SK-N-SH (cell line): ENCODE results near the gene BAHCC1. TPM values are rescaled to one million over a fixed set of nuclear protein-coding genes. Genes with fewer than 3 reads are reported as not detected.

Experiments
- CTCF ChIA-PET: fragments of 300-600, 350-600 bp; formaldehyde crosslinking; extraction: SDS; loops from one replicate; lab custom pipeline; 2021; lab: Yijun Ruan, JAX
- POLR2A ChIA-PET: fragments of 350-600 bp; sonication (Branson Sonifier 250); formaldehyde crosslinking; extraction: SDS; loops from one replicate; lab custom pipeline; 2020; ENCODE audit warnings: antibody characterized with exemption, inconsistent platforms; lab: Yijun Ruan, JAX
- DNase-seq: peaks from one replicate; pipeline ENCODE4 v3.0.0; 2012
- H2AFZ ChIP-seq: fragments of 200-600 bp; sonication (generic); 2 replicates; pipeline ENCODE4 v1.8.1; 2016; ENCODE audit warnings: antibody characterized with exemption, mild to moderate bottlenecking, low read depth
- H3F3A ChIP-seq: fragments of 200-600 bp; sonication (generic); replicated peaks from 2 replicates; pipeline ENCODE3; 2016; ENCODE audit warnings: antibody characterized with exemption, mild to moderate bottlenecking; ENCODE audit not compliant: insufficient read depth
- H3K27ac ChIP-seq, 2 experiments: fragments of 200-500 bp in 1 of 2; fragments of 200-600 bp in 1 of 2; sonication (Bioruptor generic) in 1 of 2; sonication (generic), shearing (Covaris generic) in 1 of 2; 2 replicates each; pipeline versions ENCODE4 v1.5.1 to v1.6.1; 2014 to 2016; ENCODE audit warnings: low read depth in 2 of 2, inconsistent platforms in 1 of 2, low read length in 1 of 2, mild to moderate bottlenecking in 1 of 2, mixed read lengths in 1 of 2
- H3K27me3 ChIP-seq: fragments of 200-600 bp; sonication (generic), shearing (Covaris generic); 2 replicates; pipeline ENCODE4 v1.6.1; 2016; ENCODE audit warnings: mixed run types; ENCODE audit not compliant: insufficient read depth
- H3K36me3 ChIP-seq, 2 experiments: fragments of 200-500 bp in 1 of 2; fragments of 200-600 bp in 1 of 2; sonication (Bioruptor generic) in 1 of 2; sonication (generic) in 1 of 2; replicated peaks in 1 of 2; 2 replicates each; pipeline versions ENCODE3 to v1.5.1; 2014 to 2016; ENCODE audit warnings: low read length in 1 of 2, mild to moderate bottlenecking in 1 of 2; ENCODE audit not compliant: insufficient read depth in 2 of 2, control insufficient read depth in 1 of 2
- H3K4me1 ChIP-seq, 2 experiments: fragments of 200-500 bp in 1 of 2; fragments of 200-600 bp in 1 of 2; sonication (Bioruptor generic) in 1 of 2; sonication (generic), shearing (Covaris generic) in 1 of 2; 2 replicates each; pipeline versions ENCODE4 v1.5.1 to v1.6.1; 2014 to 2016; ENCODE audit warnings: low read depth in 1 of 2, low read length in 1 of 2, mixed run types in 1 of 2; ENCODE audit not compliant: insufficient read depth in 2 of 2, control insufficient read depth in 1 of 2
- H3K4me2 ChIP-seq: fragments of 200-600 bp; sonication (generic), shearing (Covaris generic); 2 replicates; pipeline ENCODE4 v1.6.1; 2017; ENCODE audit warnings: mixed run types
- H3K4me3 ChIP-seq, 2 experiments: fragments of 200-500 bp in 1 of 2; fragments of 200-600 bp in 1 of 2; sonication (Bioruptor generic) in 1 of 2; sonication (generic), shearing (Covaris generic) in 1 of 2; 2 replicates each; pipeline versions ENCODE4 v1.5.1 to v1.8.1; 2014 to 2016; ENCODE audit warnings: low read depth in 2 of 2, inconsistent platforms in 1 of 2, low read length in 1 of 2, mild to moderate bottlenecking in 1 of 2, mixed read lengths in 1 of 2, moderate library complexity in 1 of 2
- H3K79me2 ChIP-seq: fragments of 200-600 bp; sonication (generic); 2 replicates; pipeline ENCODE4 v1.8.1; 2017; ENCODE audit warnings: mild to moderate bottlenecking; ENCODE audit not compliant: insufficient read depth
- H3K9ac ChIP-seq: fragments of 200-600 bp; sonication (generic); 2 replicates; pipeline ENCODE4 v1.6.1; 2017; ENCODE audit warnings: mixed run types
- H3K9me2 ChIP-seq: fragments of 200-600 bp; sonication (generic); 2 replicates; pipeline ENCODE4 v1.6.1; 2017; ENCODE audit warnings: mixed run types
- H3K9me3 ChIP-seq: fragments of 200-600 bp; sonication (generic); 2 replicates; pipeline ENCODE4 v1.6.1; 2017; ENCODE audit warnings: mixed run types, mild to moderate bottlenecking, moderate library complexity
- H4K20me1 ChIP-seq: fragments of 200-600 bp; sonication (generic); 2 replicates; pipeline ENCODE4 v1.6.1; 2017; ENCODE audit warnings: mild to moderate bottlenecking, mixed run types; ENCODE audit not compliant: insufficient read depth
- ELF1 ChIP-seq: IDR thresholded peaks from 2 replicates; pipeline ENCODE4 v1.4.0; 2012
- EP300 ChIP-seq, 2 experiments: IDR thresholded peaks; 2 replicates each; pipeline versions ENCODE4 v1.4.0 to v1.6.1; 2012; ENCODE audit warnings: borderline replicate concordance in 1 of 2, low read depth in 1 of 2, low read length in 1 of 2
- FOSL2 ChIP-seq: IDR thresholded peaks from 2 replicates; pipeline ENCODE4 v1.4.0; 2012; ENCODE audit warnings: low read depth, mild to moderate bottlenecking, moderate library complexity, borderline replicate concordance
- FOXJ3 ChIP-seq: sonication (generic); formaldehyde crosslinking; IDR thresholded peaks from 2 replicates; pipeline ENCODE4 v1.5.1; 2020; ENCODE audit warnings: mild to moderate bottlenecking, missing genetic modification reagents
- FOXM1 ChIP-seq: IDR thresholded peaks from 2 replicates; pipeline ENCODE4 v1.4.0; 2012; ENCODE audit warnings: low read depth, mild to moderate bottlenecking
- GATA2 ChIP-seq: sonication (generic); formaldehyde crosslinking; IDR thresholded peaks from 2 replicates; pipeline ENCODE4 v1.5.0; 2020; ENCODE audit warnings: mild to moderate bottlenecking, missing genetic modification reagents
- JUND ChIP-seq: IDR thresholded peaks from 2 replicates; pipeline ENCODE4 v1.4.0; 2012
- MEF2A ChIP-seq: IDR thresholded peaks from 2 replicates; pipeline ENCODE4 v1.4.0; 2012; ENCODE audit warnings: low read depth, borderline replicate concordance
- MXI1 ChIP-seq: IDR thresholded peaks from 2 replicates; pipeline ENCODE4 v1.6.1; 2012; ENCODE audit warnings: mild to moderate bottlenecking, low read depth, low read length, improper control_type of control experiment
- NFIC ChIP-seq: IDR thresholded peaks from 2 replicates; pipeline ENCODE4 v1.4.0; 2012; ENCODE audit warnings: borderline replicate concordance
- POLR2AphosphoS5 ChIP-seq: IDR thresholded peaks from 2 replicates; pipeline ENCODE4 v1.6.1; 2012; ENCODE audit warnings: low read depth, low read length
- RAD21 ChIP-seq: IDR thresholded peaks from 2 replicates; pipeline ENCODE4 v1.6.1; 2012; ENCODE audit warnings: mild to moderate bottlenecking, low read length
- RCOR1 ChIP-seq: fragments of 150-350 bp; IDR thresholded peaks from 2 replicates; pipeline ENCODE4 v1.6.1; 2017; ENCODE audit warnings: antibody characterized with exemption, low read length
- RFX5 ChIP-seq: IDR thresholded peaks from 2 replicates; pipeline ENCODE4 v1.6.1; 2012; ENCODE audit warnings: mild to moderate bottlenecking, improper control_type of control experiment, low read length
- SIN3A ChIP-seq: IDR thresholded peaks from 2 replicates; pipeline ENCODE4 v1.6.1; 2012; ENCODE audit warnings: low read depth, mild to moderate bottlenecking, low read length, moderate library complexity, borderline replicate concordance
- SMC3 ChIP-seq: IDR thresholded peaks from 2 replicates; pipeline ENCODE4 v1.6.1; 2012; ENCODE audit warnings: low read depth, low read length, improper control_type of control experiment
- TAF1 ChIP-seq: IDR thresholded peaks from 2 replicates; pipeline ENCODE4 v1.6.1; 2012; ENCODE audit warnings: low read depth, mild to moderate bottlenecking, low read length, moderate library complexity, borderline replicate concordance
- TCF12 ChIP-seq: IDR thresholded peaks from 2 replicates; pipeline ENCODE4 v1.4.0; 2012
- TEAD4 ChIP-seq: IDR thresholded peaks from 2 replicates; pipeline ENCODE4 v1.4.0; 2012; ENCODE audit warnings: mild to moderate bottlenecking, borderline replicate concordance; ENCODE audit not compliant: insufficient read depth
- YY1 ChIP-seq: IDR thresholded peaks from 2 replicates; pipeline ENCODE4 v1.4.0; 2012; ENCODE audit warnings: low read depth, mild to moderate bottlenecking
- WGBS: methylation state at CpG from one replicate; pipeline ENCODE4 v1.1.6; 2017; ENCODE audit warnings: low lambda C conversion rate; 5-methylcytosine and 5-hydroxymethylcytosine counted together
- polyA plus RNA-seq, 3 experiments: library from polyadenylated mRNA; depleted of rRNA; stranded (reverse); fragments of >200 nt; gene quantifications; 2 replicates each; pipeline ENCODE4 v1.2.3, GENCODE V29; 2012
- TF ChIP-seq, protein P1 (sequence below): IDR thresholded peaks from 2 replicates; pipeline ENCODE4; 2012
- TF ChIP-seq, protein P2 (sequence below): fragments of 150-350 bp; IDR thresholded peaks from 2 replicates; pipeline ENCODE4 v1.6.1; 2016; ENCODE audit warnings: mild to moderate bottlenecking, low read depth, low read length
- TF ChIP-seq, protein P3 (sequence below): IDR thresholded peaks from 2 replicates; pipeline ENCODE4 v1.4.0; 2012; ENCODE audit warnings: low read depth, borderline replicate concordance
- TF ChIP-seq, protein P4 (sequence below): IDR thresholded peaks from 2 replicates; pipeline ENCODE4 v1.4.0; 2012; ENCODE audit warnings: low read depth
- TF ChIP-seq, protein P5 (sequence below): IDR thresholded peaks from 2 replicates; pipeline ENCODE4 v1.6.1; 2012; ENCODE audit warnings: mild to moderate bottlenecking, low read depth, low read length, moderate library complexity

BAHCC1 gene
- polyA plus RNA-seq, 1 of the 3 experiments (the other 2 are of a cell fraction): 6.4 TPM

DNA sequence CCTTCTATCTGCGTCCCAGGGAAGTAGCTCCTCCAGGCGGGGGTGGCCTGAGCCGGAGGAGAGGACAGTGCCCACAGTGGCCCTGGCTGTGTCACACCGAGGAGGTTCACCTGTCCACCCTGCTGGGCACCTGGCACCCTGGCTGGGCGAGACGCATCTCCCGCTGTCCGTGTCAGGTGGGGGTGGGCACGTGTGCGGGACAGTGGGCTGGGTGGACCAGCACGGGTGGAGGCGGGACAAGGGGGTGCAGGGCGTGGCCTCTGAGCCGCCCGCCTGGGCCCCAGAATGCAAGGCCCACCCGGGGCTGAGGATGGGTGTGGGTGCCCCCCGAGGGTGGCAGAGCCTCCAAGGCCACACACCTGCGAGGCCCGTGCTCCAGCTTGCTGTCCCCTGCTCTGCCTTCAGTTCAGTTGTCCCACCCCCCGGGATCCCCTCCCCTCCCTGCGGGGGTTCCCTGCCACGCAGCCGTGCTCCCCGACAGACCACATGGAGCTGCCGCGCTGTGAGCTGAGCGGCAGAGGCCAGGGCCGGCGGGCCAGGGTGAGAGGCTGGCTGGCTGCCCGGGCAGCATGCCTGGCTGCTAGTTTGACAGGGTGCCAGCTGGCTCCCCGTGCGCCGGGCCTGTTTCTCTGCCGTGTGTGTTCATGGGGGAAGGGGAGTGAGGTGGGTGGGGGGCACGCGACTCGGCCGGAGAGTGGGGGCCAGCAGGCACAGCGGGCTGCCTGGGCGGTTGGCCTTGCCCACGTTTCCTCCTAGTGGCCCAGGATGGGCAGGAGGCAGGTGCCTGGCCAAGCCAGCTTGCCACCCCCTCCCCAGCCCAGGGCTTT is 33.9 kb downstream of the BAHCC1 start:
- Histone ChIP-seq H3K4me2 (peak overlapping the region; percentile 71), H3F3A (peaks cover 4% of the 10 kb centered on the region), H4K20me1 (peaks cover 41% of the 10 kb centered on the region), H3K27me3 (no peaks in the 10 kb centered on the region), H3K9me2 (no peaks in the 10 kb centered on the region), H3K27ac (peak overlapping the region; percentile 15 to 78; a peak in 3 of 4 replicates), H2AFZ (no peak overlapping the region), H3K9me3 (no peaks in the 10 kb centered on the region), H3K9ac (no peak overlapping the region), H3K79me2 (no peaks in the 10 kb centered on the region; the same call in 1 of the 2 replicates), H3K36me3 (no peaks in the 10 kb centered on the region), H3K4me3 (peak overlapping the region in 1 of 2 experiments; percentile 4; a peak in 1 of 4 replicates), H3K4me1 (peaks cover 21 to 51% of the 10 kb centered on the region in 2 experiments; a peak in 3 of 4 replicates)
- ChIA-PET POLR2A (interaction anchor here (0.7 to 4.9 kb wide), 15 partner anchors 9 to 171 kb away, joined by 3 to 28 read pairs (median 5); partner anchors contain the start of genes ACTG1 and BAHCC1), CTCF (interaction anchor here (0.6 to 7.2 kb wide), 33 partner anchors 8 to 176 kb away, joined by 3 to 104 read pairs (median 7); partner anchors contain the start of gene BAHCC1)
- peak; percentile 97 for DNase-seq
- 20% methylated on average over 15 of the region's 41 CpGs for WGBS
- peak; percentile 88 for TF ChIP-seq TCF12
- no peak for TF ChIP-seq ELF1
- TF ChIP-seq TEAD4: peak; percentile 85; the same call in 1 of the 2 replicates
- peak in 1 of 2 experiments; percentile 82; a peak in 3 of 4 replicates for TF ChIP-seq EP300 (IDR thresholded peaks at IDR 0.05; ENCODE audit: borderline replicate concordance in 1 of 2, low read depth in 1 of 2, low read length in 1 of 2)
- TF ChIP-seq SMC3: no peak
- no peak for TF ChIP-seq FOXM1
- TF ChIP-seq RFX5: no peak
- TF ChIP-seq GATA2 (CRISPR knock-in tag): peak; percentile 5; the same call in 1 of the 2 replicates
- peak; percentile 97 for TF ChIP-seq FOXJ3
- TF ChIP-seq, protein P1, sequence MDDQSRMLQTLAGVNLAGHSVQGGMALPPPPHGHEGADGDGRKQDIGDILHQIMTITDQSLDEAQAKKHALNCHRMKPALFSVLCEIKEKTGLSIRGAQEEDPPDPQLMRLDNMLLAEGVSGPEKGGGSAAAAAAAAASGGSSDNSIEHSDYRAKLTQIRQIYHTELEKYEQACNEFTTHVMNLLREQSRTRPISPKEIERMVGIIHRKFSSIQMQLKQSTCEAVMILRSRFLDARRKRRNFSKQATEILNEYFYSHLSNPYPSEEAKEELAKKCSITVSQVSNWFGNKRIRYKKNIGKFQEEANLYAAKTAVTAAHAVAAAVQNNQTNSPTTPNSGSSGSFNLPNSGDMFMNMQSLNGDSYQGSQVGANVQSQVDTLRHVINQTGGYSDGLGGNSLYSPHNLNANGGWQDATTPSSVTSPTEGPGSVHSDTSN: peak; percentile 55; the same call in 1 of the 2 replicates
- peak; percentile 93 for TF ChIP-seq SIN3A
- TF ChIP-seq, protein P2, sequence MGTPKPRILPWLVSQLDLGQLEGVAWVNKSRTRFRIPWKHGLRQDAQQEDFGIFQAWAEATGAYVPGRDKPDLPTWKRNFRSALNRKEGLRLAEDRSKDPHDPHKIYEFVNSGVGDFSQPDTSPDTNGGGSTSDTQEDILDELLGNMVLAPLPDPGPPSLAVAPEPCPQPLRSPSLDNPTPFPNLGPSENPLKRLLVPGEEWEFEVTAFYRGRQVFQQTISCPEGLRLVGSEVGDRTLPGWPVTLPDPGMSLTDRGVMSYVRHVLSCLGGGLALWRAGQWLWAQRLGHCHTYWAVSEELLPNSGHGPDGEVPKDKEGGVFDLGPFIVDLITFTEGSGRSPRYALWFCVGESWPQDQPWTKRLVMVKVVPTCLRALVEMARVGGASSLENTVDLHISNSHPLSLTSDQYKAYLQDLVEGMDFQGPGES: no peak
- peak; percentile 99 for TF ChIP-seq MXI1
- TF ChIP-seq RCOR1: peak; percentile 89
- TF ChIP-seq, protein P3, sequence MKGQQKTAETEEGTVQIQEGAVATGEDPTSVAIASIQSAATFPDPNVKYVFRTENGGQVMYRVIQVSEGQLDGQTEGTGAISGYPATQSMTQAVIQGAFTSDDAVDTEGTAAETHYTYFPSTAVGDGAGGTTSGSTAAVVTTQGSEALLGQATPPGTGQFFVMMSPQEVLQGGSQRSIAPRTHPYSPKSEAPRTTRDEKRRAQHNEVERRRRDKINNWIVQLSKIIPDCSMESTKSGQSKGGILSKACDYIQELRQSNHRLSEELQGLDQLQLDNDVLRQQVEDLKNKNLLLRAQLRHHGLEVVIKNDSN: no peak; the same call in 1 of the 2 replicates
- no peak for TF ChIP-seq FOSL2
- no peak for TF ChIP-seq RAD21
- peak; percentile 70 for TF ChIP-seq POLR2AphosphoS5
- TF ChIP-seq, protein P4, sequence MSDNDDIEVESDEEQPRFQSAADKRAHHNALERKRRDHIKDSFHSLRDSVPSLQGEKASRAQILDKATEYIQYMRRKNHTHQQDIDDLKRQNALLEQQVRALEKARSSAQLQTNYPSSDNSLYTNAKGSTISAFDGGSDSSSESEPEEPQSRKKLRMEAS: peak; percentile 89
- TF ChIP-seq YY1: no peak
- no peak for TF ChIP-seq TAF1
- TF ChIP-seq JUND: no peak
- TF ChIP-seq NFIC: peak; percentile 100
- TF ChIP-seq MEF2A: no peak
- TF ChIP-seq, protein P5, sequence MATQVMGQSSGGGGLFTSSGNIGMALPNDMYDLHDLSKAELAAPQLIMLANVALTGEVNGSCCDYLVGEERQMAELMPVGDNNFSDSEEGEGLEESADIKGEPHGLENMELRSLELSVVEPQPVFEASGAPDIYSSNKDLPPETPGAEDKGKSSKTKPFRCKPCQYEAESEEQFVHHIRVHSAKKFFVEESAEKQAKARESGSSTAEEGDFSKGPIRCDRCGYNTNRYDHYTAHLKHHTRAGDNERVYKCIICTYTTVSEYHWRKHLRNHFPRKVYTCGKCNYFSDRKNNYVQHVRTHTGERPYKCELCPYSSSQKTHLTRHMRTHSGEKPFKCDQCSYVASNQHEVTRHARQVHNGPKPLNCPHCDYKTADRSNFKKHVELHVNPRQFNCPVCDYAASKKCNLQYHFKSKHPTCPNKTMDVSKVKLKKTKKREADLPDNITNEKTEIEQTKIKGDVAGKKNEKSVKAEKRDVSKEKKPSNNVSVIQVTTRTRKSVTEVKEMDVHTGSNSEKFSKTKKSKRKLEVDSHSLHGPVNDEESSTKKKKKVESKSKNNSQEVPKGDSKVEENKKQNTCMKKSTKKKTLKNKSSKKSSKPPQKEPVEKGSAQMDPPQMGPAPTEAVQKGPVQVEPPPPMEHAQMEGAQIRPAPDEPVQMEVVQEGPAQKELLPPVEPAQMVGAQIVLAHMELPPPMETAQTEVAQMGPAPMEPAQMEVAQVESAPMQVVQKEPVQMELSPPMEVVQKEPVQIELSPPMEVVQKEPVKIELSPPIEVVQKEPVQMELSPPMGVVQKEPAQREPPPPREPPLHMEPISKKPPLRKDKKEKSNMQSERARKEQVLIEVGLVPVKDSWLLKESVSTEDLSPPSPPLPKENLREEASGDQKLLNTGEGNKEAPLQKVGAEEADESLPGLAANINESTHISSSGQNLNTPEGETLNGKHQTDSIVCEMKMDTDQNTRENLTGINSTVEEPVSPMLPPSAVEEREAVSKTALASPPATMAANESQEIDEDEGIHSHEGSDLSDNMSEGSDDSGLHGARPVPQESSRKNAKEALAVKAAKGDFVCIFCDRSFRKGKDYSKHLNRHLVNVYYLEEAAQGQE: no peak; the same call in 1 of the 2 replicates
